SU-DHL-6 (cell line): ENCODE measurements around the gene MTERF1.

Source experiments
- H2AFZ ChIP-seq: fragments of 200-600 bp; sonication (generic); 2 replicates; pipeline ENCODE4 v1.6.1; 2014; ENCODE audit warnings: low read depth, mild to moderate bottlenecking, moderate library complexity, mixed read lengths, antibody characterized with exemption, low read length; ENCODE audit not compliant: severe bottlenecking
- H3F3A ChIP-seq: fragments of 200-600 bp; shearing (Covaris generic); 2 replicates; pipeline ENCODE4 v1.6.0; 2016; ENCODE audit warnings: antibody characterized with exemption, mild to moderate bottlenecking; ENCODE audit not compliant: insufficient read depth
- H3K27ac ChIP-seq: fragments of 200-600 bp; sonication (generic); 2 replicates; pipeline ENCODE4 v1.5.1; 2016; ENCODE audit warnings: low read depth, mild to moderate bottlenecking, low read length, moderate library complexity, mixed read lengths
- H3K27me3 ChIP-seq: fragments of 200-600 bp; sonication (generic), shearing (Covaris generic); 2 replicates; pipeline ENCODE4 v1.6.0; 2014; ENCODE audit warnings: mild to moderate bottlenecking, low read length
- H3K36me3 ChIP-seq: fragments of 200-600 bp; sonication (generic); 2 replicates; pipeline ENCODE4 v1.6.1; 2014; ENCODE audit warnings: mild to moderate bottlenecking, low read length, mixed read lengths
- H3K4me2 ChIP-seq: fragments of 300-600, 200-600 bp; shearing (Covaris generic), sonication (generic); 2 replicates; pipeline ENCODE4 v1.6.0; 2014; ENCODE audit warnings: low read length, low read depth, mild to moderate bottlenecking; ENCODE audit not compliant: poor library complexity, severe bottlenecking
- H3K4me3 ChIP-seq: fragments of 200-600 bp; sonication (generic); 2 replicates; pipeline ENCODE4 v1.5.1; 2014; ENCODE audit warnings: antibody characterized with exemption, low read length, mild to moderate bottlenecking, mixed read lengths; ENCODE audit not compliant: insufficient read depth, poor library complexity, severe bottlenecking
- H3K79me2 ChIP-seq: fragments of 200-600 bp; sonication (generic); 2 replicates; pipeline ENCODE4 v1.6.1; 2014; ENCODE audit warnings: mild to moderate bottlenecking, low read length, moderate library complexity; ENCODE audit not compliant: insufficient read depth
- H3K9ac ChIP-seq: fragments of 200-600 bp; sonication (generic); 2 replicates; pipeline ENCODE4 v1.7.0; 2014; ENCODE audit warnings: mild to moderate bottlenecking, low read length
- H3K9me2 ChIP-seq: fragments of 200-600 bp; sonication (generic); replicated peaks from 2 replicates; pipeline ENCODE4 v1.6.1; 2014; ENCODE audit warnings: low read length; ENCODE audit not compliant: insufficient read depth
- H3K9me3 ChIP-seq: fragments of 200-600 bp; sonication (generic); 2 replicates; pipeline ENCODE4 v1.6.1; 2014; ENCODE audit warnings: low read length, mixed read lengths; ENCODE audit not compliant: insufficient read depth
- H4K20me1 ChIP-seq: fragments of 200-600 bp; sonication (generic); 2 replicates; pipeline ENCODE4 v1.6.1; 2014; ENCODE audit warnings: low read depth, mild to moderate bottlenecking, antibody characterized with exemption, low read length, moderate library complexity, mixed read lengths
- CTCF ChIP-seq: fragments of 200-600 bp; sonication (generic); IDR thresholded peaks from one replicate; pipeline ENCODE4 v1.5.1; 2017; ENCODE audit warnings: antibody characterized with exemption, mild to moderate bottlenecking, low read length, moderate library complexity; ENCODE audit not compliant: insufficient read depth, poor library complexity, severe bottlenecking
- EZH2phosphoT487 ChIP-seq: fragments of 200-600 bp; sonication (generic), shearing (Covaris generic); conservative IDR thresholded peaks from 2 replicates; pipeline ENCODE4 v1.6.1; 2018; ENCODE audit warnings: mild to moderate bottlenecking, antibody characterized with exemption, low read length, moderate library complexity, mixed read lengths

The MTERF1 gene

GRCh38 chr7:91847231-91847630, 33.3 kb downstream of the MTERF1 start:
- Histone ChIP-seq H3K27ac (no peak overlapping the region), H3K4me2 (no peak overlapping the region), H3K36me3 (no peaks in the 10 kb centered on the region), H3K9ac (no peak overlapping the region), H2AFZ (no peak overlapping the region), H3K9me2 (no peaks in the 10 kb centered on the region), H3F3A (no peaks in the 10 kb centered on the region), H3K79me2 (no peaks in the 10 kb centered on the region), H4K20me1 (no peaks in the 10 kb centered on the region), H3K9me3 (no peaks in the 10 kb centered on the region), H3K27me3 (no peaks in the 10 kb centered on the region), H3K4me3 (no peak overlapping the region)
- TF ChIP-seq CTCF, result no peak
- TF ChIP-seq EZH2phosphoT487, result no peak

GRCh38 chr7:91846436-91846835, 34.1 kb downstream of the MTERF1 start:
- no peaks in the 10 kb centered on the region for H3K9me3 ChIP-seq
- H3K27me3 ChIP-seq, result no peaks in the 10 kb centered on the region
- no peaks in the 10 kb centered on the region for H3K36me3 ChIP-seq
- no peak overlapping the region for H3K4me3 ChIP-seq
- no peak overlapping the region for H3K27ac ChIP-seq
- H2AFZ ChIP-seq, result no peak overlapping the region
- no peak overlapping the region for H3K9ac ChIP-seq
- H4K20me1 ChIP-seq, result no peaks in the 10 kb centered on the region
- no peaks in the 10 kb centered on the region for H3F3A ChIP-seq
- TF ChIP-seq EZH2phosphoT487 (no peak), CTCF (no peak)
- H3K9me2 ChIP-seq, result no peaks in the 10 kb centered on the region
- no peak overlapping the region for H3K4me2 ChIP-seq
- no peaks in the 10 kb centered on the region for H3K79me2 ChIP-seq

- Histone ChIP-seq H3K79me2 (no peaks in the 10 kb centered on the region), H3K9me2 (no peaks in the 10 kb centered on the region), H3K27me3 (no peaks in the 10 kb centered on the region), H3K36me3 (no peaks in the 10 kb centered on the region), H2AFZ (no peak overlapping the region), H3K4me3 (no peak overlapping the region), H3K27ac (no peak overlapping the region), H4K20me1 (no peaks in the 10 kb centered on the region), H3F3A (no peaks in the 10 kb centered on the region), H3K4me2 (no peak overlapping the region), H3K9me3 (no peaks in the 10 kb centered on the region), H3K9ac (no peak overlapping the region)
- TF ChIP-seq CTCF (no peak), EZH2phosphoT487 (no peak)
Measured at GRCh38 chr7:91843831-91844230, 36.7 kb downstream of the MTERF1 start.

GRCh38 chr7:91838439-91838838, 42.1 kb downstream of the MTERF1 start:
- Histone ChIP-seq H3K4me3 (no peak overlapping the region), H3K79me2 (no peaks in the 10 kb centered on the region), H3K27me3 (no peaks in the 10 kb centered on the region), H3F3A (no peaks in the 10 kb centered on the region), H3K9ac (no peak overlapping the region), H4K20me1 (no peaks in the 10 kb centered on the region), H3K27ac (no peak overlapping the region), H3K9me2 (no peaks in the 10 kb centered on the region), H3K4me2 (no peak overlapping the region), H3K36me3 (no peaks in the 10 kb centered on the region), H3K9me3 (no peaks in the 10 kb centered on the region), H2AFZ (no peak overlapping the region)
- TF ChIP-seq EZH2phosphoT487 (no peak), CTCF (no peak)
